ENCODE results near the gene EXTL1.

Gene EXTL1

GRCh38 chr1:26025517-26025916, 3.9 kb downstream of the EXTL1 start:
- no peak for DNase-seq

- DNase-seq, result no peak
Measured at GRCh38 chr1:26027716-26028489, 6.3 kb downstream of the EXTL1 start.

GRCh38 chr1:26028490-26028980, 7.0 kb downstream of the EXTL1 start:
- DNase-seq, result no peak

- no peak for DNase-seq
Measured at GRCh38 chr1:26029054-26029863, 7.7 kb downstream of the EXTL1 start.

GRCh38 chr1:26029864-26030481, 8.4 kb downstream of the EXTL1 start:
- DNase-seq, result no peak

GRCh38 chr1:26031196-26031595, 9.6 kb downstream of the EXTL1 start:
- DNase-seq, result no peak

GRCh38 chr1:26031611-26032220, 10.1 kb downstream of the EXTL1 start:
- no peak for DNase-seq

- DNase-seq, result no peak
Measured at GRCh38 chr1:26032656-26033357, 11.2 kb downstream of the EXTL1 start.

- DNase-seq, result no peak
Measured at GRCh38 chr1:26034504-26035202, 13.1 kb downstream of the EXTL1 start.

GRCh38 chr1:26035203-26035958, 13.8 kb downstream of the EXTL1 start:
- peak; percentile 91 for DNase-seq

GRCh38 chr1:26035959-26036755, 14.6 kb downstream of the EXTL1 start:
- peak; percentile 50 for DNase-seq

GRCh38 chr1:26036756-26037281, 15.2 kb downstream of the EXTL1 start:
- no peak for DNase-seq

- no peak for DNase-seq
Measured at GRCh38 chr1:26037904-26038303, 16.3 kb downstream of the EXTL1 start.

- DNase-seq, result no peak
Measured at GRCh38 chr1:26038477-26038876, 16.9 kb downstream of the EXTL1 start.

GRCh38 chr1:26038904-26039303, 17.3 kb downstream of the EXTL1 start:
- no peak for DNase-seq

- DNase-seq, result no peak
Measured at GRCh38 chr1:26041401-26041800, 19.8 kb downstream of the EXTL1 start.

GRCh38 chr1:26041978-26042377, 20.4 kb downstream of the EXTL1 start:
- no peak for DNase-seq

GRCh38 chr1:26043765-26044164, 22.2 kb downstream of the EXTL1 start:
- DNase-seq, result no peak

- no peak for DNase-seq
Measured at GRCh38 chr1:26044414-26044813, 22.8 kb downstream of the EXTL1 start.
